ENCODE results near the gene PLEKHG5.
A peak's percentile ranks its signal among the peaks of the same experiment; 100 is the strongest.

PLEKHG5 gene

DNA sequence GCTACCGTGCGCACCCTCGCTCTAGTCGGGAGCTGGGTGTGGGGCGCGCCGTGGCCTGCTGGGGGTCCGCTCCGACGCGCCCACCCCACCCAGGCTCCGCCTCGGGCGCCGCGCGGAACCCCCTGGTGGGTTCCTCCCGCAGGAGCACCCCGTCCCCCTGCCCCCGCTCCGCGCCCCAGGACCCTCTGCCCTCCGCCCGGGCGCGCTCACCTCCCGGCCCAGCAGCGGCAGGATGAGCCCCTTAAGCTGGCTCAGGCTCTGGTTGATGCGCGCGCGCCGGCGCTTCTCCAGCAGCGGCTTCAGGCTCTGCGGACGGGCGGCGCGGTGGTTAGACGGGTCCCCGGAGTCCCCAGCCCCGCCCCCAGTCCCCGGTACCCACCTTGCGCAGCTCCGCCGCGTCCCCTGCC is 72.1 kb downstream of the PLEKHG5 start:
- TF ChIP-seq, protein P1, sequence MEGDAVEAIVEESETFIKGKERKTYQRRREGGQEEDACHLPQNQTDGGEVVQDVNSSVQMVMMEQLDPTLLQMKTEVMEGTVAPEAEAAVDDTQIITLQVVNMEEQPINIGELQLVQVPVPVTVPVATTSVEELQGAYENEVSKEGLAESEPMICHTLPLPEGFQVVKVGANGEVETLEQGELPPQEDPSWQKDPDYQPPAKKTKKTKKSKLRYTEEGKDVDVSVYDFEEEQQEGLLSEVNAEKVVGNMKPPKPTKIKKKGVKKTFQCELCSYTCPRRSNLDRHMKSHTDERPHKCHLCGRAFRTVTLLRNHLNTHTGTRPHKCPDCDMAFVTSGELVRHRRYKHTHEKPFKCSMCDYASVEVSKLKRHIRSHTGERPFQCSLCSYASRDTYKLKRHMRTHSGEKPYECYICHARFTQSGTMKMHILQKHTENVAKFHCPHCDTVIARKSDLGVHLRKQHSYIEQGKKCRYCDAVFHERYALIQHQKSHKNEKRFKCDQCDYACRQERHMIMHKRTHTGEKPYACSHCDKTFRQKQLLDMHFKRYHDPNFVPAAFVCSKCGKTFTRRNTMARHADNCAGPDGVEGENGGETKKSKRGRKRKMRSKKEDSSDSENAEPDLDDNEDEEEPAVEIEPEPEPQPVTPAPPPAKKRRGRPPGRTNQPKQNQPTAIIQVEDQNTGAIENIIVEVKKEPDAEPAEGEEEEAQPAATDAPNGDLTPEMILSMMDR (conservative IDR thresholded peaks at IDR 0.05), result no peak
- no peak for TF ChIP-seq ZFX (IDR thresholded peaks at IDR 0.05)
- H3K27ac ChIP-seq, result peak overlapping the region; percentile 25

DNA sequence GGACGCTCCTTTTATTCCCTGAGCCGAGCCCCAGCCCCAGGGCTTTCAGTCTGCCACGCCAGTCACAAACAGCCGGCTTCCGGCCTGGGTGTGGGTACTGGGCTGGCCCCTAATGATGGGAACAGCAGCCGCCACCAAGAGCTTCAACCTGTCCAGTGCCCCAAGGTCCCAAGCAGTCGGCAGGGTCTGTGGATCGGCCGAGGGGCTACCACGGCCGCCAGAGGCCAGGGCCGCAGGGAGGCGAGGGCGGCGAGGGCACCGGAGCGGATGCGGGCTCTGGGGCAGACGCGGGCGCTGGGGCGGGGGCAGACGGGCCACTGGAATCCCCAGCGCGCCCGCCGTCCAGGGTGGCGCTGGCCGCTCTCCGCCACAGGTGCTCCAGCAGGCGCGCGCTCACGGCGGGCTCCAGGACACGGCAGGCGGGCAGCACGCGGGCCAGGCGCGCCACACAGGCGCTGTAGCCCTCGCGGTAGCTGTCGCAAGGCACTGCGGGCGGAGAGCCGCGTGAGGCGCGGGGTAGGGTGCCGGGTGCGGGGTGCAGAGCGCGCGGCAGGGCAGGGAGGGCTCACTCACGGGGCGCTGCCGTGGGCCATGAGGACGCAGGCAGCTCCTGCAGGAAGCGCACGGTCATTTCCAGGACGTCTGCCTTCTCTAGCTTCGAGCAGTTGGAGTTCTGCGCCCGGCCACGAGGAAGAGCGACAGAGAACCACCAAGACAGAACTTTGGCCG is 72.6 kb downstream of the PLEKHG5 start:
- TF ChIP-seq, protein P1 (conservative IDR thresholded peaks at IDR 0.05), result no peak
- no peak for TF ChIP-seq ZFX (IDR thresholded peaks at IDR 0.05)

DNA sequence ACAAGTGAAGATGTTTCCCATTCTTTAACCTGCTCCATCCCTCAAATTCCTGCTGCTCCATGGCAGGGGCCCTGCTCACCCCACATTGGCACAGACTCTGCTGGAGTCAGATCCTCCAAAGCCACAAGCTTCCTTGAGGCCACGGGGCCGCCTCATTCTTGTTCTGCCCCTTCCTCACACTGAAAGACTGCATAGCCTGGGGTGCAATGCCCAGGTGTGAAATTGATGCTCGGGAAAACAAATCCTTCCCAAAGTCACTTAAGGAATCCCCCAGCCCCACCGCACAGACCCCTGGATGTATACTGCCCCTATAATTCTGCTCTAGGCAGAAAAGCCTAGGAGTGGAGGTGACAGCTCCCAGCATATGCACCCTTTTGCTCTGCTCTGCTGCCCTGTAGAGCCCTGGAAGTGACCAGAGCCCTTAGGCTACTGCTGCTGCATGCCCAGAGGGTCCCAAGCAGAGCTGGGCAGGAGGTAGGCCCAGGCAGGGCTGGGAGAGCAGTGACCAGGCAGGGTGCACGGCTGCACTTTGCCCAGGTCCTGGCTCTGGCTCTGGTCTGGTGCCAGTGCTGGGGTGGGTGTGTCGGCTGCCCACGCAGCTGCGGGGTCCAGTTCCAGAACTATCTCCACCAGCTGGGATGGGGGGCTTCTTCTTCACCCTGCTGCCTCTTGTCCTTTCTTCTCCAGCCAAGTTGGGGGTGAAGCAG is 73.4 kb downstream of the PLEKHG5 start:
- no peak overlapping the region for H3K27ac ChIP-seq
- TF ChIP-seq, protein P1 (conservative IDR thresholded peaks at IDR 0.05), result no peak
- no peak for TF ChIP-seq ZFX (IDR thresholded peaks at IDR 0.05)

More for the DNA sequence above, 72.6 kb downstream of the PLEKHG5 start:
- H3K27ac ChIP-seq, result no peak overlapping the region; the same call in 1 of the 2 replicates
